HEK293T (cell line): ENCODE measurements around the gene NLN.

Source experiments
- CTCF ChIA-PET: fragments of 350-600 bp; formaldehyde crosslinking; extraction: SDS; loops from one replicate; lab custom pipeline; 2021; ENCODE audit warnings: antibody characterized with exemption, inconsistent platforms; lab: Yijun Ruan, JAX
- POLR2A ChIA-PET: fragments of 350-600 bp; formaldehyde crosslinking; extraction: SDS; loops from one replicate; lab custom pipeline; 2020; ENCODE audit warnings: antibody characterized with exemption, inconsistent platforms; lab: Yijun Ruan, JAX
- DNase-seq: peaks from one replicate; pipeline ENCODE4 v3.0.0; 2012; ENCODE audit warnings: mixed read lengths; ENCODE audit errors: extremely low spot score
- ARNT ChIP-seq: fragments of 450-650 bp; IDR thresholded peaks from 2 replicates; pipeline ENCODE4 v1.6.1; 2017; ENCODE audit warnings: mild to moderate bottlenecking
- BHLHE40 ChIP-seq: fragments of 450-650 bp; IDR thresholded peaks from 2 replicates; pipeline ENCODE4 v1.6.1; 2016; ENCODE audit warnings: mild to moderate bottlenecking, moderate library complexity, borderline replicate concordance
- CTBP1 ChIP-seq: fragments of 450-650 bp; IDR thresholded peaks from 2 replicates; pipeline ENCODE4 v1.6.1; 2016; ENCODE audit warnings: borderline replicate concordance
- ELF4 ChIP-seq: fragments of 450-650 bp; IDR thresholded peaks from 2 replicates; pipeline ENCODE4 v1.6.1; 2017; ENCODE audit warnings: antibody characterized with exemption
- FOXA1 ChIP-seq: fragments of 450-650 bp; IDR thresholded peaks from 2 replicates; pipeline ENCODE4 v1.6.1; 2016; ENCODE audit warnings: mild to moderate bottlenecking
- FOXK2 ChIP-seq: fragments of 450-650 bp; IDR thresholded peaks from 2 replicates; pipeline ENCODE4 v1.6.1; 2016; ENCODE audit warnings: mild to moderate bottlenecking
- FOXM1 ChIP-seq: fragments of 450-650 bp; IDR thresholded peaks from 2 replicates; pipeline ENCODE4 v1.6.1; 2017; ENCODE audit warnings: mild to moderate bottlenecking, borderline replicate concordance
- HDGF ChIP-seq: fragments of 450-650 bp; IDR thresholded peaks from 2 replicates; pipeline ENCODE4 v1.6.1; 2017; ENCODE audit warnings: antibody characterized with exemption, borderline replicate concordance
- L3MBTL2 ChIP-seq: fragments of 450-650 bp; conservative IDR thresholded peaks from 2 replicates; pipeline ENCODE4 v1.6.1; 2016; ENCODE audit warnings: mild to moderate bottlenecking
- LEF1 ChIP-seq: fragments of 450-650 bp; IDR thresholded peaks from 2 replicates; pipeline ENCODE4 v1.6.1; 2017; ENCODE audit warnings: mild to moderate bottlenecking, borderline replicate concordance
- NFRKB ChIP-seq: fragments of 450-650 bp; IDR thresholded peaks from 2 replicates; pipeline ENCODE4 v1.6.1; 2016; ENCODE audit warnings: mild to moderate bottlenecking, moderate library complexity
- SP1 ChIP-seq: fragments of 450-650 bp; IDR thresholded peaks from 2 replicates; pipeline ENCODE4 v1.6.1; 2017
- SUZ12 ChIP-seq: fragments of 450-650 bp; IDR thresholded peaks from 2 replicates; pipeline ENCODE4 v1.6.1; 2016; ENCODE audit warnings: mild to moderate bottlenecking
- TARDBP ChIP-seq: fragments of 450-650 bp; IDR thresholded peaks from 2 replicates; pipeline ENCODE4 v1.6.1; 2016
- ZNF384 ChIP-seq: fragments of 450-650 bp; IDR thresholded peaks from 2 replicates; pipeline ENCODE4 v1.6.1; 2016
- TF ChIP-seq, protein P1 (sequence below): fragments of 450-650 bp; IDR thresholded peaks from 2 replicates; pipeline ENCODE4 v1.6.1; 2016

NLN gene

DNA sequence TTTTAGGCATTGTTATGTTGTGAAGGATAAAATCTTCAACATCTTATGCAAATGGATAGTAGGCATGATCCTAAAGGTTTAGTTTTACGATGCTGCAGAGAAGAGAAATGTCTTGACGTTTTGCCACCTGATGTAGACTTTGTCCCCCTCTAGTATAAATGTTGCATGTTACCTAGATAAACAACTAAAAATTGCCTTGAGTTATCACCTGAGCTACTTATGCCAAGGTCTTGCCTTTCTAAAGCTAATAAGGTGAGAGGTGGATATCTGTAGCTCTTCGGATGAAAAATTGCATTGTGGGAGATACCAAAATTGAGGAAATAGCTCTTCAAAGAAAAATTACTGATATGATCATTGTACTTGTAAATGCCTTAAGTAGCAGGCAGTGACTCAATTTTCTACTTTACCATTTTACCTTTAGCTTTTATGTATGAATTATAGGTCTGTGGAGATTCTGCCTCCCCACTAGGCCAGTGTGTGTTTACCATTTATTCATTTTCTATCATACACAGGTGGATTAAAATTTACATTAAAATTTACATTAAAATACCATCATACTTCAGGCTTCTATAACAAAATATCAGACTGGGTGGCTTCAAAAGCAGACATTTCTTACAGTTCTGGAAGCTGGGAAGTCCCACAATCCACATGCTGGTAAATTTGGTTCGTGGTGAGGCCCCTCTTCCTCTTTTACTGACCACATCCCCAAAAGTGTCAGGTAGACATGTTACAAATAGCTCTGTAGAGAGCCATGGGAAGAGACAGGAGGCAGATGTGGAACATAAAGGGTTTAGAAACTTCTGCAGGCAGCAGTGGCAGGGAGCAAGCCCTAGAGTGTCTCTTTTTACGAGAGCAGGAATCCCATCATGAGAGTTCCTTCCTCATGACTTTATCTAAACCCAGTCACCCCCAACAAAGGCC, 103.7 kb downstream of the NLN start:
- ChIA-PET CTCF (no interaction called here), POLR2A (no interaction called here)
- no peak for DNase-seq
- TF ChIP-seq L3MBTL2 (no peak), ZNF384 (no peak), CTBP1 (no peak), FOXM1 (no peak), ARNT (no peak), TARDBP (no peak)

DNA sequence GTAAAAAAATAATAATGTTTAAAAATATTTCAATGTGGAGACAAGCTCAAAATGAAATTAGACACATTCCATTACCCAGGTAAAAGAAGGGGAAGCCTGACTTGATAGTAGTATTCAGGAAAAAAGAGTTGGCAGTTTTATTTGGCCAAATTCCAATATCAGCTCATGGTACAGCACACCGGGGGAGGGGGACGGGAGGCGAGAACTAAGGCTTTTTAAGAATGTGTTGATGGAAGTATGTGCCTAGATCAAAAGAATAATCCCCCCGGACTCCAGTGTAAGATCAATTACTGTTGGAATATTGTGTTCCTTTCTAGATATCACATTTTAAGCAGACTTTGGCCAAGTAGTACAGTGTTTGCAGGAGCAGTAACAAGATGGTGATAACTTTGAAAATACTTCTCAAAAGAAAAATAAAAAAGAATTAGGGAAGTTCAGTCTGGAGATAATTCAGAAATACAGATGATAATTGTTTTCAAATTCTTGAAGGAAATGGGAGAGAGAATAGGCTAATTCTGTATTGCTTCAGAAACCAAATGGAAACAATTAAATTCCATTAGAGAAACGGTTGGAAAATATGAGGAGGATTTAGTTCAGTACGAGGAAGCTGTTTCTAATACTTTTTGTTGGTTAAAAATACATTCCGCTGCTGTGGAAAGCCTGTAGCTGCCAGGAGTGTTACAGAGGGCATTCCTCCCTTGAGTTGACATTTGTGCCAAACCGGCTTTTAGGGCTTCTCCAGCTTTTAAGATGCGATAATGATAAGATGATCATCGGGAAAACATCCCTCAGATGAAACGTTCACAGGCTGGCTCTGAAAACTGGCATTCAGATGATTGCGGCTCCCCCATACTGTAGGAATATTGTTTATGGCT, 106.3 kb downstream of the NLN start:
- DNase-seq = no peak
- TF ChIP-seq FOXM1 (no peak), TARDBP (no peak), SUZ12 (no peak), SP1 (no peak), CTBP1 (no peak), ZNF384 (no peak), L3MBTL2 (no peak), NFRKB (no peak), ARNT (no peak), FOXA1 (no peak), BHLHE40 (no peak), FOXK2 (no peak), ELF4 (no peak), LEF1 (no peak)
- TF ChIP-seq, protein P1, sequence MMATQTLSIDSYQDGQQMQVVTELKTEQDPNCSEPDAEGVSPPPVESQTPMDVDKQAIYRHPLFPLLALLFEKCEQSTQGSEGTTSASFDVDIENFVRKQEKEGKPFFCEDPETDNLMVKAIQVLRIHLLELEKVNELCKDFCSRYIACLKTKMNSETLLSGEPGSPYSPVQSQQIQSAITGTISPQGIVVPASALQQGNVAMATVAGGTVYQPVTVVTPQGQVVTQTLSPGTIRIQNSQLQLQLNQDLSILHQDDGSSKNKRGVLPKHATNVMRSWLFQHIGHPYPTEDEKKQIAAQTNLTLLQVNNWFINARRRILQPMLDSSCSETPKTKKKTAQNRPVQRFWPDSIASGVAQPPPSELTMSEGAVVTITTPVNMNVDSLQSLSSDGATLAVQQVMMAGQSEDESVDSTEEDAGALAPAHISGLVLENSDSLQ = no peak
- ChIA-PET CTCF (no interaction called here), POLR2A (no interaction called here)

DNA sequence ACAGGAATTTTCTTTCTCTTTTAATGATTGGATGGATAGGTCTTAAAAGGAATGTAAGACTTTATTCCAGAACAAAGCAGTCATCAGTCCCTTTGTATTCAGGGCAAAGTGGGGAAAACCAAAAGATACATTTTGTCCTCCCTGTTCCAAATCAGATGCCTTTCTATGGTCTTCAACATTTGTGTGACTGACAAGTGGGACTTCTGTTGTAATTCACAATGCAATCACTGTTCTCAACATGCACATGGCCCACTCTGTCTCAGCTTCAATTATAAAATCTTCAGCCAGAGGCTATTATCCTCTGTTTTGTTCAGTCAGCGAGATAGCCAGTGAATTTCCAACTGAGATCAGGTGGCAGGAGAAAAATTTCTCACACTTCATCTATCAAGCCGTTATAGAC, 108.9 kb downstream of the NLN start:
- CTCF ChIA-PET = no interaction called here
- TF ChIP-seq, protein P1 = no peak
- TF ChIP-seq FOXA1 = no peak
- no peak for TF ChIP-seq CTBP1
- no peak for TF ChIP-seq L3MBTL2
- TF ChIP-seq HDGF = no peak
- TF ChIP-seq SP1 = no peak
- TF ChIP-seq LEF1 = no peak
- TF ChIP-seq ZNF384 = no peak
- POLR2A ChIA-PET = no interaction called here
- no peak for DNase-seq

DNA sequence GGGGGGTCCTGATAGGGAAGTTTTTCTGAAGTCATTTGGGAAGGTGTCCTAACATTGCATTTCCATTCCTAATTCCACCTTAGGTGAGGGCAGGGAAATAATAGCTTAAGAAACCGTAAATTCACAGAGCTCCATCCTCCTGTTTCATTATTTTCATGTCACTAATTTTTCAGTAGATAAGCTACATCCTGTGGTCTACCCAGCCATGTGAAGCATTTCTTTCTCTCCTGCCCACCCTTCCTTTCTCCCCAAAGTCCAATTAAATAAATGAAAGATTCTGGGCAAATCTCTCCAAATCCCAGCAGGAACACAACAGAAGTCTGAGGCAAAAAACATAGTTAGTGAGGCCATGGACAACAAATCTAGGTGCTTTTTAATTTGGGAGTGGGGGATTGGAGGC, 109.3 kb downstream of the NLN start:
- TF ChIP-seq HDGF (no peak), NFRKB (no peak), FOXM1 (no peak), LEF1 (no peak), BHLHE40 (no peak)
- ChIA-PET POLR2A (no interaction called here), CTCF (no interaction called here)
- no peak for DNase-seq

DNA sequence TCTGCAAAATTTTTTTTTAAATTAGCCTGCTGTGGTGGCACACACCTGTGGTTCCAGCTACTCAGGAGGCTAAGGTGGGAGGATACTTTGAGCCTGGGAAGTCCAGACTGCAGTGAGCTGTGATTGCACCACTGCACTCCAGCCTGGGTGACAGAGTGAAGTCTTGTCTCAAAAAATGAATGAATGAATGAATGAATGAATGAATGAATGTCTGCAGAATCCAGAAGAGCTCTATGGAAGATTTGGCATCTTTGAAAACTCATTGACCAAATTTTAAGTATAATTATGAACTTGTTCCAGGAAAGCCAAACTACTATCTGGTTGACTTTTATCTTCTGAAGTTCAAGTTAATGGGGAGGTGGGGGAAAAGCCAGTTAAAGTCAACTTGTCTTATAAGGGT, 110.1 kb downstream of the NLN start:
- POLR2A ChIA-PET = no interaction called here
- CTCF ChIA-PET = no interaction called here
- no peak for DNase-seq
- TF ChIP-seq HDGF = no peak
- TF ChIP-seq NFRKB = no peak
- TF ChIP-seq ZNF384 = no peak
- TF ChIP-seq TARDBP = no peak
- TF ChIP-seq BHLHE40 = no peak
- no peak for TF ChIP-seq SUZ12
- no peak for TF ChIP-seq L3MBTL2
- no peak for TF ChIP-seq CTBP1
- TF ChIP-seq FOXM1 = no peak
- TF ChIP-seq SP1 = no peak
- no peak for TF ChIP-seq FOXK2
- no peak for TF ChIP-seq FOXA1

DNA sequence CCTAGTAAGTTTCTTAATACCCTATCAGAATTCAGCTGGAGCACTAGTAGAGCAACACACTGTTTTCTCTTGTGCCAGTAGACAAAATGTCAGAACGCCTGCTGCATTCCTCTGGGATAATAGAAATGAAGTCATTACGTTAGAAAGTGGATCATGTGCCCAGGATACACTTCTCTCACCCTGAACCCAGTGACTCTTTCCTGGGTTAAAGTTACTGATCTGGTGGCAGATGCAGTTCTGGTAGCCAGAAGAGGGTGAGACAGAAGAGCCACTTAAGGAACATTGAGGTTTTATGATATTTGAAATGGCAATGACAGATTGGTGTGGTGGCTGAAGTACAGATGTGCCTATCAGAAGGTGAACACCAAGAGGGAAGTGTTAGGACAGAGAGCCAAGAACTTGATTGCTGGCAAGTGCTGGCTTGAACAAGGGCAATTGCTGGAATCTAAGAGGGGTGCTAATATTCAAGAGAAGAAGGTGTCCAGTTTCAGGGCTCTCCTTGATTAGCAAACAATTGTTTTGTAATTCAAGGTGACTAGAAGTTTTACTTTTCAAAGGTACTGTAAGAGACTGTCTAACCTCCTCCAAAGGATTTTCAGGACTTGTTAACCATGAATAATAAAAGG, 110.7 kb downstream of the NLN start:
- CTCF ChIA-PET = no interaction called here
- TF ChIP-seq NFRKB = no peak
- TF ChIP-seq L3MBTL2 = no peak
- TF ChIP-seq SUZ12 = no peak
- no peak for TF ChIP-seq FOXM1
- no peak for TF ChIP-seq FOXK2
- TF ChIP-seq, protein P1 = no peak
- no peak for TF ChIP-seq FOXA1
- TF ChIP-seq ELF4 = no peak
- no peak for TF ChIP-seq HDGF
- no peak for TF ChIP-seq ZNF384
- no peak for TF ChIP-seq LEF1
- no peak for TF ChIP-seq CTBP1
- TF ChIP-seq SP1 = no peak
- no peak for TF ChIP-seq TARDBP
- TF ChIP-seq BHLHE40 = no peak
- no peak for TF ChIP-seq ARNT
- no peak for DNase-seq
- POLR2A ChIA-PET = no interaction called here
